MM.1S (cell line): Measurements from ENCODE around the gene TDRD12.

Experiments
- DNase-seq: peaks from one replicate; pipeline ENCODE4 v3.0.0-alpha.2; 2015
- H2AFZ ChIP-seq: fragments of 300-600 bp; sonication (generic); 2 replicates; pipeline ENCODE4 v1.6.0; 2016; ENCODE audit warnings: antibody characterized with exemption, low read length
- H3F3A ChIP-seq: fragments of 300-600 bp; sonication (generic); 2 replicates; pipeline ENCODE4 v1.6.1; 2016; ENCODE audit warnings: mild to moderate bottlenecking, antibody characterized with exemption, low read length, moderate library complexity, mixed read lengths; ENCODE audit not compliant: insufficient read depth
- H3K27ac ChIP-seq: fragments of 300-600 bp; sonication (generic); 2 replicates; pipeline ENCODE4 v1.5.1; 2016; ENCODE audit warnings: mild to moderate bottlenecking, low read length
- H3K27me3 ChIP-seq: fragments of 300-600 bp; sonication (generic); replicated peaks from 2 replicates; pipeline ENCODE4 v1.6.0; 2016; ENCODE audit warnings: low read length; ENCODE audit not compliant: insufficient read depth
- H3K36me3 ChIP-seq: fragments of 300-600 bp; sonication (generic); replicated peaks from 2 replicates; pipeline ENCODE4 v1.6.1; 2016; ENCODE audit warnings: mild to moderate bottlenecking, low read length, mixed read lengths; ENCODE audit not compliant: insufficient read depth
- H3K4me1 ChIP-seq: fragments of 300-600 bp; sonication (generic); 2 replicates; pipeline ENCODE4 v1.6.1; 2016; ENCODE audit warnings: low read length, mixed read lengths
- H3K4me2 ChIP-seq: fragments of 300-600 bp; sonication (generic); 2 replicates; pipeline ENCODE4 v1.6.0; 2016; ENCODE audit warnings: low read depth, low read length
- H3K4me3 ChIP-seq: fragments of 300-600 bp; sonication (generic); 2 replicates; pipeline ENCODE4 v1.5.1; 2016; ENCODE audit warnings: low read length, mixed read lengths
- H3K79me2 ChIP-seq: fragments of 300-600 bp; sonication (generic); 2 replicates; pipeline ENCODE4 v1.6.1; 2016; ENCODE audit warnings: mixed run types, low read length, mixed read lengths
- H3K9ac ChIP-seq: fragments of 300-600 bp; sonication (generic); 2 replicates; pipeline ENCODE4 v1.6.1; 2016; ENCODE audit warnings: low read length, mixed read lengths
- H3K9me2 ChIP-seq: fragments of 300-600 bp; sonication (generic); replicated peaks from 2 replicates; pipeline ENCODE4 v1.6.1; 2016; ENCODE audit warnings: mild to moderate bottlenecking, low read length, mixed read lengths; ENCODE audit not compliant: insufficient read depth
- H3K9me3 ChIP-seq: fragments of 300-600 bp; sonication (generic); replicated peaks from 2 replicates; pipeline ENCODE4 v1.6.1; 2016; ENCODE audit warnings: mild to moderate bottlenecking, low read length, mixed read lengths; ENCODE audit not compliant: insufficient read depth
- H4K20me1 ChIP-seq: fragments of 300-600 bp; sonication (generic); 2 replicates; pipeline ENCODE4 v1.6.1; 2016; ENCODE audit warnings: mild to moderate bottlenecking, low read length, moderate library complexity, mixed read lengths; ENCODE audit not compliant: insufficient read depth
- EZH2 ChIP-seq: fragments of 300-600 bp; sonication (generic); optimal IDR thresholded peaks from 2 replicates; pipeline ENCODE3; 2017; ENCODE audit warnings: low read depth, mild to moderate bottlenecking, antibody characterized with exemption, low read length, mixed read lengths
- EZH2phosphoT487 ChIP-seq: fragments of 300-600 bp; sonication (generic); IDR thresholded peaks from 2 replicates; pipeline ENCODE4 v1.6.1; 2018; ENCODE audit warnings: antibody characterized with exemption, low read length
- TF ChIP-seq, protein P1 (sequence below): fragments of 300-600 bp; sonication (generic); IDR thresholded peaks from 2 replicates; pipeline ENCODE4 v1.5.1; 2016; ENCODE audit warnings: antibody characterized with exemption, low read length, mixed read lengths

Gene TDRD12

GRCh38 chr19:32675720-32676185, 43.8 kb upstream of the TDRD12 start, which contains the start of gene RGS9BP:
RGS9BP (plus strand) TSS chr19:32675848; CDS start chr19:32676264, 416 bp downstream.
- peak within 1 kb of the TSS; percentile 71 for H3K9ac ChIP-seq
- no peaks in the 10 kb centered on the region for H3K9me3 ChIP-seq
- TF ChIP-seq EZH2phosphoT487 (no peak), EZH2 (no peak)
- TF ChIP-seq, protein P1, sequence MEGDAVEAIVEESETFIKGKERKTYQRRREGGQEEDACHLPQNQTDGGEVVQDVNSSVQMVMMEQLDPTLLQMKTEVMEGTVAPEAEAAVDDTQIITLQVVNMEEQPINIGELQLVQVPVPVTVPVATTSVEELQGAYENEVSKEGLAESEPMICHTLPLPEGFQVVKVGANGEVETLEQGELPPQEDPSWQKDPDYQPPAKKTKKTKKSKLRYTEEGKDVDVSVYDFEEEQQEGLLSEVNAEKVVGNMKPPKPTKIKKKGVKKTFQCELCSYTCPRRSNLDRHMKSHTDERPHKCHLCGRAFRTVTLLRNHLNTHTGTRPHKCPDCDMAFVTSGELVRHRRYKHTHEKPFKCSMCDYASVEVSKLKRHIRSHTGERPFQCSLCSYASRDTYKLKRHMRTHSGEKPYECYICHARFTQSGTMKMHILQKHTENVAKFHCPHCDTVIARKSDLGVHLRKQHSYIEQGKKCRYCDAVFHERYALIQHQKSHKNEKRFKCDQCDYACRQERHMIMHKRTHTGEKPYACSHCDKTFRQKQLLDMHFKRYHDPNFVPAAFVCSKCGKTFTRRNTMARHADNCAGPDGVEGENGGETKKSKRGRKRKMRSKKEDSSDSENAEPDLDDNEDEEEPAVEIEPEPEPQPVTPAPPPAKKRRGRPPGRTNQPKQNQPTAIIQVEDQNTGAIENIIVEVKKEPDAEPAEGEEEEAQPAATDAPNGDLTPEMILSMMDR = no peak
- H3K4me3 ChIP-seq = peak within 1 kb of the TSS; percentile 97
- H3K4me2 ChIP-seq = peak within 1 kb of the TSS; percentile 98
- H3K4me1 ChIP-seq = 0 out of 2 replicates have a peak, but pooled peaks cover 6% of the 10 kb centered on the region
- H2AFZ ChIP-seq = peak within 1 kb of the TSS; percentile 98
- peak within 1 kb of the TSS; percentile 48; the same call in 1 of the 2 replicates for H3K27ac ChIP-seq
- DNase-seq = peak; percentile 73
- peaks cover 39% of the 10 kb centered on the region for H3K79me2 ChIP-seq
- no peaks in the 10 kb centered on the region for H3K36me3 ChIP-seq
- H4K20me1 ChIP-seq = no peaks in the 10 kb centered on the region
- H3F3A ChIP-seq = no peaks in the 10 kb centered on the region
- H3K9me2 ChIP-seq = no peaks in the 10 kb centered on the region
- no peaks in the 10 kb centered on the region for H3K27me3 ChIP-seq

DNA sequence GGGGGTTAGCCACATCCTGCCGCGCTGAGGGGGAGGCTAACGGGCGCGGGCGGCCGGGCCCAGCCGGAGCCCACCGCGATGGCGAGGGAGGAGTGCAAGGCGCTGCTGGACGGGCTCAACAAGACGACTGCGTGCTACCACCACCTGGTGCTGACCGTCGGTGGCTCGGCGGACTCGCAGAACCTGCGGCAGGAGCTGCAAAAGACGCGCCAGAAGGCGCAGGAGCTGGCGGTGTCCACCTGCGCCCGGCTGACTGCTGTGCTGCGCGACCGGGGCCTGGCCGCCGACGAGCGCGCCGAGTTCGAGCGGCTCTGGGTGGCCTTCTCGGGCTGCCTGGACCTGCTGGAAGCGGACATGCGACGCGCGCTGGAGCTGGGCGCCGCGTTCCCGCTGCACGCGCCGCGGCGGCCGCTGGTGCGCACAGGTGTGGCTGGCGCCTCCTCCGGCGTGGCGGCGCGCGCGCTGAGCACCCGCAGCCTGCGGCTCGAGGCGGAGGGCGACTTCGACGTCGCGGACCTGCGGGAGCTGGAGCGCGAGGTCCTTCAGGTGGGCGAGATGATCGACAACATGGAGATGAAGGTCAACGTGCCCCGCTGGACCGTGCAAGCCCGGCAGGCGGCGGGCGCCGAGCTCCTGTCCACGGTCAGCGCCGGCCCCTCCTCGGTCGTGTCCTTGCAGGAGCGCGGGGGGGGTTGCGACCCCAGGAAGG, 43.2 kb upstream of the TDRD12 start:
- Histone ChIP-seq H3K27ac (no peak overlapping the region), H3K9ac (no peak overlapping the region), H3K9me3 (no peaks in the 10 kb centered on the region), H3K27me3 (no peaks in the 10 kb centered on the region), H3F3A (no peaks in the 10 kb centered on the region), H2AFZ (peak overlapping the region; percentile 98), H4K20me1 (no peaks in the 10 kb centered on the region), H3K9me2 (no peaks in the 10 kb centered on the region), H3K4me2 (peak overlapping the region; percentile 94), H3K36me3 (no peaks in the 10 kb centered on the region), H3K79me2 (peaks cover 33% of the 10 kb centered on the region), H3K4me1 (0 out of 2 replicates have a peak, but pooled peaks cover 6% of the 10 kb centered on the region), H3K4me3 (peak overlapping the region; percentile 97)
- no peak for DNase-seq
- TF ChIP-seq EZH2 = no peak
- TF ChIP-seq EZH2phosphoT487 = no peak
- TF ChIP-seq, protein P1 = no peak

GRCh38 chr19:32676895-32677359, 42.6 kb upstream of the TDRD12 start:
- Histone ChIP-seq H3K4me2 (no peak overlapping the region), H3K4me3 (no peak overlapping the region), H3K4me1 (0 out of 2 replicates have a peak, but pooled peaks cover 6% of the 10 kb centered on the region), H3F3A (no peaks in the 10 kb centered on the region), H3K36me3 (no peaks in the 10 kb centered on the region), H3K9me2 (no peaks in the 10 kb centered on the region), H3K27ac (no peak overlapping the region), H3K9me3 (no peaks in the 10 kb centered on the region), H2AFZ (no peak overlapping the region), H3K79me2 (peaks cover 28% of the 10 kb centered on the region), H3K9ac (no peak overlapping the region), H4K20me1 (no peaks in the 10 kb centered on the region), H3K27me3 (no peaks in the 10 kb centered on the region)
- TF ChIP-seq EZH2phosphoT487 (no peak), EZH2 (no peak)
- TF ChIP-seq, protein P1 = no peak
- DNase-seq = no peak
